GM19328 (cell line): ENCODE results near the gene PMFBP1.

Experiments
- ATAC-seq: cut with Tn5 transposase; IDR thresholded peaks from one replicate; pipeline ENCODE4 v1.9.1; 2021; ENCODE audit warnings: mild to moderate bottlenecking, moderate library complexity; ENCODE audit not compliant: unreplicated experiment

The PMFBP1 gene, protein sequence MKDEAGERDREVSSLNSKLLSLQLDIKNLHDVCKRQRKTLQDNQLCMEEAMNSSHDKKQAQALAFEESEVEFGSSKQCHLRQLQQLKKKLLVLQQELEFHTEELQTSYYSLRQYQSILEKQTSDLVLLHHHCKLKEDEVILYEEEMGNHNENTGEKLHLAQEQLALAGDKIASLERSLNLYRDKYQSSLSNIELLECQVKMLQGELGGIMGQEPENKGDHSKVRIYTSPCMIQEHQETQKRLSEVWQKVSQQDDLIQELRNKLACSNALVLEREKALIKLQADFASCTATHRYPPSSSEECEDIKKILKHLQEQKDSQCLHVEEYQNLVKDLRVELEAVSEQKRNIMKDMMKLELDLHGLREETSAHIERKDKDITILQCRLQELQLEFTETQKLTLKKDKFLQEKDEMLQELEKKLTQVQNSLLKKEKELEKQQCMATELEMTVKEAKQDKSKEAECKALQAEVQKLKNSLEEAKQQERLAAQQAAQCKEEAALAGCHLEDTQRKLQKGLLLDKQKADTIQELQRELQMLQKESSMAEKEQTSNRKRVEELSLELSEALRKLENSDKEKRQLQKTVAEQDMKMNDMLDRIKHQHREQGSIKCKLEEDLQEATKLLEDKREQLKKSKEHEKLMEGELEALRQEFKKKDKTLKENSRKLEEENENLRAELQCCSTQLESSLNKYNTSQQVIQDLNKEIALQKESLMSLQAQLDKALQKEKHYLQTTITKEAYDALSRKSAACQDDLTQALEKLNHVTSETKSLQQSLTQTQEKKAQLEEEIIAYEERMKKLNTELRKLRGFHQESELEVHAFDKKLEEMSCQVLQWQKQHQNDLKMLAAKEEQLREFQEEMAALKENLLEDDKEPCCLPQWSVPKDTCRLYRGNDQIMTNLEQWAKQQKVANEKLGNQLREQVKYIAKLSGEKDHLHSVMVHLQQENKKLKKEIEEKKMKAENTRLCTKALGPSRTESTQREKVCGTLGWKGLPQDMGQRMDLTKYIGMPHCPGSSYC

GRCh38 chr16:72172105-72173034 lies at the start of gene PMFBP1:
Gene PMFBP1, minus strand, starts transcription at chr16:72172155. Its CDS starts 947 bp downstream, at chr16:72171208.
- peak; percentile 98 for ATAC-seq

- ATAC-seq = no peak
These were observed 49.7 kb upstream of the PMFBP1 start for GRCh38 chr16:72221630-72222024.

DNA sequence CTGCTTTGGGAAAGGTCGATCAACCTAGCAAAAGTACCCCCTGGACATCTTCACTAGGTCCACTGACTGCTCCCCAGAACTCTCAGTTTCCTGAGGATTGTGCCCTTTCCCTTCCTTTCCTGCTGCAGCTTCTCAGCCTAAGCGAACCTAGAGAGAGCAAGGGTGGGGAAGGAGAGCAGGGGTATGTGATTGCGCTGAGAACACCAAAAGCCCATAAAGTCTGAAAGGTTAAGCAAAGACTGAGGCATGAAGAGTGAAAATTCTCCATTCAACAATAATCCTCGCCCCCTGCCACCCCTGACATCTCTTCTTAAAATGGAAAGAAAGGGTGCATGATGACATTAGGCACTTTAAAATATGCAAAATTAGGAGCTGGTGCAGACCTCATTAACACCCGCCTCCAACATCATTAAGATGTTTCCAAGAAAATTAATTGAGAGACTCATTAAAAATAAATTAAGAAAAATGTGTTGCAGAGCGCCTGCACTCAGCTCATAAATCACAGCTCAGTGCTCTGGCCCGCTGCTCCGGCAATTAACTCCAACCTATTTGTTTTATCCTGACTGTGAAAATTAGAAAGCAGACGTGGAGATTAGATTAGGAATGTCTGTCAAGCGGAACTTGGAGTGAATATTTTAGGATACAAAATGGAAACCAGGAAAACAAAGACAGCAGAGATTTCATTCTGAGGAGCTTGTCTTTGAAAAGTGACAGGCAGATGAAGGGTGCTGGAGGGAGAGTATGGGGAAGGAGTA lies 49.1 kb upstream of the PMFBP1 start:
- no peak for ATAC-seq

DNA sequence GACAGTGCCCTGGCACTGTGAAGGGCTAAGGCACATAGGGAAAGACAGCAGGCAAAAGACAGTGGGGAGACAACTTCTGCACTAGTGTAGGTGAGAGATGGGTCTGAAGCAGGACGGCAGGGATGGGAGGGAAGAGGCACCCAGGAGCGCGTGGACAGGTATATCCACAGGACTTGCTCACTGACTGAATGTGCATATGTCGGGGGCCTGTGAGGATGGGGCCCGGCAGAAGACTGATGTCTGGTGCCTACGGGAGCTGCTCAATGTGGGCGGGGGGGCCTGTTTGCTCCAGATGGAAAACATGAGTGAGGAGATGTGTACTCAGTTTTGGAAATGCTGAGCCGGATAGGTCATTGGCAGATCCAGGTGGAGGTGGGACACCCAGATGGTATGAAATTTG lies 47.3 kb upstream of the PMFBP1 start:
- no peak for ATAC-seq

GRCh38 chr16:72216767-72217166 lies 44.8 kb upstream of the PMFBP1 start:
- ATAC-seq = no peak

DNA sequence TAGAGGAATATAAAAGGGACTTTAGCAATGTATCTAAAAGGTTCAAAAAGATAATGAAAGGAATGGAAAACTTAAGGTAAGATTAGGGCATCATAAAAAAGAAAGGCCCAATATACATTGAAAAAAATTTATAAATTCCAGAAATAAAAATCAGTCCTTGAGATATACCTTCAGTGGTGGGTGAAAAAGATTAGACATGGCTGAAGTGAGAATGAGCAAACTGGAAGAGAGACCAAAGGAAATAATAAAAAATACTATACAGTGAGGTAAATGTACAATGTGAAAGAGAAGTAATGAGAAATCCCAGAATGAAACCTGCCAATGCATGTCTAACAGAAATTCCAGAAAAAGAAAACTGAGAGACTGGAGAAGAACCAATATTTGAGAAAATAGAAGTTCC lies 42.9 kb upstream of the PMFBP1 start:
- no peak for ATAC-seq

DNA sequence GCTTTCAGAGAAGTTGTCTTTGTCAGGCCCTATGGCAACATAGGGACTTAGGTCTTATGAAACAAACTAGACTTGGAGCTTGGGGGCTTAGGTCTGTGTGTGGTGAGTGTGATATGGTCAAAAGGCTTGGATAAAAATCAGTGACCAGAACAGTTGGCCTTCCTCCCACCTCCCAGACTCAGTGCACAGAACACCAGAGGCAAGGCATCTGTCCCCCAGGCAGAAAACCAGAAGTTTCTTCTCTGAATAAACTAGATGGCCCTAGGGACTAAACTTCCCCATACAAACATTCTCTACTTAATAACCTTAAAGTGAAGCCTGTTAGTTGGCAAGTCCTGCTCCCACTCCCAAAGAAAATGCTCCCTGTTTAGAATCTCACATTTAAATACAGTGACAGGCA lies 39.2 kb upstream of the PMFBP1 start:
- no peak for ATAC-seq

DNA sequence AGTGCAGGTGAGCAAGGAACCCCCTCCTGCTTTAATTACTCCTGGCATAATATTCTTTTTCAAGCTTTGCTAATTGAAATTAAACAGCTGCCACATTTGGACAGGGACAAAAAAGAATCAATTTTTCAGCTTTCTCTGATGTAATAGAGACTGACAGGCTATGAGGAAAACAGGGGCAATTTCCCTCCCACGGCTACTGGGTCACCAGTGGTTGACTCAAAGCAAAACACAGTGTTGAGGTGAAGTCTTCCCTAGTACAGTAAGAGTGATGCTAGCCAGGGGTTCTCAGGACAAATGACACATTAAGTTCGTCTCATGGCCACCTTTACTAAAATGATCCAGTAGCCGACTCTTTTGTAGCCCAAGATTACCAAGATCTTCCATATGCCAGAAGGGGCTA lies 38.6 kb upstream of the PMFBP1 start:
- ATAC-seq = no peak

DNA sequence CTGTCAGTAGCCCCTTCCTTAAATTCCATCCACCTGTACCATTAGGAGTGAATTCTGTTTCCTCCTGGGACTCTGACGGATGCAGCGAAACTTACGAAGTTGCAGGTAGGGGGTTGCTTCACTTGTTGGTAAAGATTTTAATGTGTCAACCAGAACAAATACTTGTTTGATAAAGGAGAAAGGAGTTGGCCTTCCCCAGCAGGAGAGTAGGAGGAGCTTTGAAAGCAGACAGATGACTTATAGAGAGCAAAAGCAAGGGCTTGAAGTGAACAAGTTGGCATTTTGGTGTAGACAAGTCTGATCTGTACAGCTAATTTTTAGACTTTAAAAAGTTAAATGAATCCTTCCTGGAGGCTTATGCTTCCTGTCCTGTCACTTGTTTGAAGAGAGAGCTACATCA lies 38.1 kb upstream of the PMFBP1 start:
- no peak for ATAC-seq

DNA sequence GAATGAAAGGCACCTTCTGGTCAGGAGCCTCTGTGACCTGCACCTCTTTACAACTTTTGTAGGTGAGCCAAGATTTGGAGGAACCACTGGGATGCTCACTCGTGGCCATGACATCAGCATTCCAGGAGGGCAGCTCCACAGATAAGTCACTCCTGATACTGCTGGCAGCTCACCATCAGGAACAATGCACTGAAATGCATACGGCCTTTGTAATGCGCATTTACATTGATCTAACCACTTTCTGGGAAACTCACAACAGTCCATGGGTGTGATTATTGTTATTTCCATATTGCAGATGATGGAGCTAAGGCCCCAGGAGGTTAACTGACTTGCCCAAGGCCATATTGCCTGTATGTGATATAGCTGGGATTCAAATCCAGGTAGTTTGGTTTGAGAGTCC lies 34.3 kb upstream of the PMFBP1 start:
- no peak for ATAC-seq

DNA sequence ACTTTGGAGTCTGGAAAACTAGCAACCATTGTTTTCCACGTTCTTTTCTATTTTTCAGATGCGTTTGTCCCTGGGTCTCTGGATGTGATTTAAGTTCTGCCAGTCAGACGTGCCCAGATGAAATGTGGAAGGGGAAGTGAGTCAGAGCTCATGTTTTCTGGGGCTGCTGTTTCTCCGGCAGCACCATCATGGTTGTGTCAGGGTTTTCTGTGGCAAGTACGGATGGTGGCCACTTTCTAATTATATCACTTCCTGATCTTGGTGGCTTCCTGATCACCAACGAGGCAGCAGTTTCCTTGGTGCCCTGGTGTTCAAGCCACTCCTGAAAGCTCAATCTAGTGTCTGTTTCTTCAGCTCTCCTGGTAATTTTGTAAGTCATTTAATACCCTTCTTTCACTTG lies 31.4 kb upstream of the PMFBP1 start:
- ATAC-seq = no peak

- ATAC-seq = no peak
These were observed 30.1 kb upstream of the PMFBP1 start for GRCh38 chr16:72202014-72202413.

GRCh38 chr16:72201387-72201786 lies 29.4 kb upstream of the PMFBP1 start:
- no peak for ATAC-seq

DNA sequence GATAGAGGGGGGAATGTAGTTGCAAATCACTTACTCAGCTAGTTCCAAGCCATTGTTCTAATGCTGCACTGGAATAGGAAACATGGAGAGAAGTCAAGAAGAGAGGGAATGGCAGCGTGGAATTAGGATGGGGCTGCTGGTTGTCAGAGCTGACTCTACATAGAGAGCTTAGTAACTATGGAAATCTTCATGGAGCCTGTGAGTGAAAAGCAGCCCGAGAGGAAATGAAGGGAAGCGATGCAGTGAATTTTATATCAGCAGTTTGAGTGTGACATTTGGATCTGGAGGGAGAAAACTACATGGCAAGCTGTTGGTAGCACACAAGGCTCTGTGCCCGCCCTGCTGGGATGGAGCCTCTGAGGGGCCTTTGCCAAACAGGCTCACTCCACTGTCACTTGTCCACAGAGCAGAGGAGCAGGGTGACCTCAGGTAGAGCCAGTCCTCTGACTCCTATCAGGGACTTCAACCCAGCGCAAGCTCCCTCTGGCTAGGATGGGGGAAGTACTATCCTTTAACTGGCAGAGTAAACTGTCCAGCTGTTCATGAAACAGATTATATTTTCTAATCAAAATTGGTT lies 27.9 kb upstream of the PMFBP1 start:
- no peak for ATAC-seq

DNA sequence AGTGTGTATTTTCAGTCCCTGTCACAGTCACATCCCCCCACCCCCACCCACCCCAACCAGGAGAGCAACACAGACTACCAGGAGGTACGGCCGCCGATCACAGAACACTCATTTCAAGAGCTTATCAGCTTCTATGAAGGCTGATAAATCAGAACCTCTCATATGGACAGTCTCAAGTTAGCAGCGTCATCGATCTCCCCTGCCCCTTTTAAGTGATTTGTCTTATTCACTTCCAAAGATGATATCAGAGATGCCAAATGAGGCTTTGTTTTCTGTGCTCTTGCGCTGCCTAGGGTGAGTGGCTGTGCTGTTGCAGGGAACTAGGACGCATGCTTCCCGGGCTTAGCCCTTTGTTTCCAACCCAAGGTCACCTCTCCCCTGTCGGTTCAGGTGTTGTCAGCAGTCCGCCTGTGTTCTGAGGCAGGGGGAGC lies 26.8 kb upstream of the PMFBP1 start:
- ATAC-seq = no peak

DNA sequence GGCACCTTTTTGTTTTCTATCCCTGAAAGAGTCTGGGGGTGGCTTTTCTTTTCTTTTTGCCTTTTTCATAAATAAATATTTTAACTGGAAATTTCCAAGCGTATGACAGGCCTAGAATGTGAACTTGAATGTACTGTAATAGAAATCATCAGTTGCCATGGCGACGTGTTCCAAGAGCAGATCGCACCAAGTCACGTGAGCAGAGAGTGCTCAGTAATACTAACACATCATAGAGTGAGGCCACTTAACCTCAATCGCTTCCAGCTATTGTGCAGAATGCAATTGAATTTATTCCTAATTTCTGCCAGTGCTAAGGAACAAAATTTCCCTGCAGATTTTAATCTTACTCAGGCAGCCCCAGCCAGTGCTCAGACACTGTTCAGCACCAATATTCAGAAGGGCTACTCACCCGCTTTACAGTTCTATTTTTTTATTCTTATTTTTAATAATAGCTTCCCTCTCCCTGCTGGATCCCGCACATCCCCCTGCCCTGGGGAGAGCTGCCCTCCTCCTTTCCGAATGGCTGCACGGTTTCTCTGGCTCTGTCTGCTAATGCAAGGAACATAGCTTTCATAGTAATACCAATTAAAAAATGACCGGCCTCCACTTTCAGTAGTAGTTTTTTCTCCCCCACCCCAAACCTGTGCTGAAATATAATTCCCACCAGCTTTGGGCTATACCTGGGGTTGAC lies 26.2 kb upstream of the PMFBP1 start:
- ATAC-seq = no peak

- no peak for ATAC-seq
These were observed 25.6 kb upstream of the PMFBP1 start for GRCh38 chr16:72197545-72197944.

GRCh38 chr16:72195609-72196008 lies 23.7 kb upstream of the PMFBP1 start:
- ATAC-seq = no peak

- no peak for ATAC-seq
These were observed 19.6 kb upstream of the PMFBP1 start for GRCh38 chr16:72191551-72191950.
